ENCODE results near the gene PTPN1. TPM values are rescaled to one million over a fixed set of nuclear protein-coding genes. Genes with fewer than 3 reads are reported as not detected.

The PTPN1 gene
- total and polyA plus RNA-seq, 2 of the 13 experiments (the other 11 are each of a cell fraction or from before 2014, with no cell fraction given) = 17.7 to 37.2 TPM

DNA sequence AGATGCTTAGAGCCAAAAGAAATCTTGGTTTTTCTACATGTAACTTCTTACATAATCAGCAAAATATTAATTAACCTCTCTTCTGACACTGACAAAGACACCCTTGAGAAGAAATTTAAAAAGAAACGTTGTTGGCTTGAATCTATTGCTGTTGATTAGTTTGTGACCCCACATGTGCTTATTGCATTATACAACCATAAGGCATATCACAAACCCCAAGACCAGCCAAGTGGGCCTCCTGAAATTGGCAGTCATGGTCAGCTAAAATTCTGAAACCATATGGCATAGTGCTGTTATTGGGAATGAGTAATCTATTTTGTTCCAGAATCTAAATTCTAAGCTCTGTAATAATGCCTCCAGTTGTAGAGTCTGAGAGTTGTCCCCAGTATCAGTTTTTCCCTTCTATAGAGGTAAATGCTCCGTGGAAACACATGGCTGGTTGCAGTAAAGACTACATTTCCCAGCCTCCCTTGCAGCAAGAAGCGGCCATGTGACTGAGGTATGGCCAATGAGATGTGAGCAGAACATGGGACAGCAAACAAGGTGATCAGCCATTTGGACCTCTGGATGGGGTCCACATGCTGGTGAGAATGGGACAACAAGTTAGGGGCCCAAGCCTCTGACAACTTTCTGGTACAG is 42.3 kb upstream of the PTPN1 start (continued):
- TF ChIP-seq ZNF407 (CRISPR knock-in tag; IDR thresholded peaks at IDR 0.05; ENCODE audit: not compliant biosample characterization) (no peak), SMARCC2 (IDR thresholded peaks at IDR 0.05) (0 out of 2 replicates have a peak, but pooled peaks have one; percentile 18), ZNF317 (CRISPR knock-in tag; IDR thresholded peaks at IDR 0.05) (0 out of 2 replicates have a peak, but pooled peaks have one; percentile 31), ZNF782 (CRISPR knock-in tag; IDR thresholded peaks at IDR 0.05; ENCODE audit: borderline replicate concordance) (no peak), IRF2 (CRISPR knock-in tag; IDR thresholded peaks at IDR 0.05) (peak; percentile 81), CBX1 (IDR thresholded peaks at IDR 0.05; ENCODE audit: low read depth) (peak; percentile 47), HOXA3 (CRISPR knock-in tag; IDR thresholded peaks at IDR 0.05) (peak; percentile 30; the same call in 1 of the 2 replicates), HDAC1 (CRISPR knock-in tag; IDR thresholded peaks at IDR 0.05) (no peak), KAT8 (CRISPR knock-in tag; IDR thresholded peaks at IDR 0.05) (0 out of 2 replicates have a peak, but pooled peaks have one; percentile 53)
- TF ChIP-seq, protein P1, sequence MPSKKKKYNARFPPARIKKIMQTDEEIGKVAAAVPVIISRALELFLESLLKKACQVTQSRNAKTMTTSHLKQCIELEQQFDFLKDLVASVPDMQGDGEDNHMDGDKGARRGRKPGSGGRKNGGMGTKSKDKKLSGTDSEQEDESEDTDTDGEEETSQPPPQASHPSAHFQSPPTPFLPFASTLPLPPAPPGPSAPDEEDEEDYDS (CRISPR knock-in tag; IDR thresholded peaks at IDR 0.05) = 0 out of 2 replicates have a peak, but pooled peaks have one; percentile 24
- TF ChIP-seq, protein P2, sequence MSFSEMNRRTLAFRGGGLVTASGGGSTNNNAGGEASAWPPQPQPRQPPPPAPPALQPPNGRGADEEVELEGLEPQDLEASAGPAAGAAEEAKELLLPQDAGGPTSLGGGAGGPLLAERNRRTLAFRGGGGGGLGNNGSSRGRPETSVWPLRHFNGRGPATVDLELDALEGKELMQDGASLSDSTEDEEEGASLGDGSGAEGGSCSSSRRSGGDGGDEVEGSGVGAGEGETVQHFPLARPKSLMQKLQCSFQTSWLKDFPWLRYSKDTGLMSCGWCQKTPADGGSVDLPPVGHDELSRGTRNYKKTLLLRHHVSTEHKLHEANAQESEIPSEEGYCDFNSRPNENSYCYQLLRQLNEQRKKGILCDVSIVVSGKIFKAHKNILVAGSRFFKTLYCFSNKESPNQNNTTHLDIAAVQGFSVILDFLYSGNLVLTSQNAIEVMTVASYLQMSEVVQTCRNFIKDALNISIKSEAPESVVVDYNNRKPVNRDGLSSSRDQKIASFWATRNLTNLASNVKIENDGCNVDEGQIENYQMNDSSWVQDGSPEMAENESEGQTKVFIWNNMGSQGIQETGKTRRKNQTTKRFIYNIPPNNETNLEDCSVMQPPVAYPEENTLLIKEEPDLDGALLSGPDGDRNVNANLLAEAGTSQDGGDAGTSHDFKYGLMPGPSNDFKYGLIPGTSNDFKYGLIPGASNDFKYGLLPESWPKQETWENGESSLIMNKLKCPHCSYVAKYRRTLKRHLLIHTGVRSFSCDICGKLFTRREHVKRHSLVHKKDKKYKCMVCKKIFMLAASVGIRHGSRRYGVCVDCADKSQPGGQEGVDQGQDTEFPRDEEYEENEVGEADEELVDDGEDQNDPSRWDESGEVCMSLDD (CRISPR knock-in tag; IDR thresholded peaks at IDR 0.05; ENCODE audit: borderline replicate concordance) = 0 out of 2 replicates have a peak, but pooled peaks have one; percentile 20
- TF ChIP-seq, protein P3, sequence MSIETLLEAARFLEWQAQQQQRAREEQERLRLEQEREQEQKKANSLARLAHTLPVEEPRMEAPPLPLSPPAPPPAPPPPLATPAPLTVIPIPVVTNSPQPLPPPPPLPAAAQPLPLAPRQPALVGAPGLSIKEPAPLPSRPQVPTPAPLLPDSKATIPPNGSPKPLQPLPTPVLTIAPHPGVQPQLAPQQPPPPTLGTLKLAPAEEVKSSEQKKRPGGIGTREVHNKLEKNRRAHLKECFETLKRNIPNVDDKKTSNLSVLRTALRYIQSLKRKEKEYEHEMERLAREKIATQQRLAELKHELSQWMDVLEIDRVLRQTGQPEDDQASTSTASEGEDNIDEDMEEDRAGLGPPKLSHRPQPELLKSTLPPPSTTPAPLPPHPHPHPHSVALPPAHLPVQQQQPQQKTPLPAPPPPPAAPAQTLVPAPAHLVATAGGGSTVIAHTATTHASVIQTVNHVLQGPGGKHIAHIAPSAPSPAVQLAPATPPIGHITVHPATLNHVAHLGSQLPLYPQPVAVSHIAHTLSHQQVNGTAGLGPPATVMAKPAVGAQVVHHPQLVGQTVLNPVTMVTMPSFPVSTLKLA (IDR thresholded peaks at IDR 0.05) = peak; percentile 67
- TF ChIP-seq, protein P4, sequence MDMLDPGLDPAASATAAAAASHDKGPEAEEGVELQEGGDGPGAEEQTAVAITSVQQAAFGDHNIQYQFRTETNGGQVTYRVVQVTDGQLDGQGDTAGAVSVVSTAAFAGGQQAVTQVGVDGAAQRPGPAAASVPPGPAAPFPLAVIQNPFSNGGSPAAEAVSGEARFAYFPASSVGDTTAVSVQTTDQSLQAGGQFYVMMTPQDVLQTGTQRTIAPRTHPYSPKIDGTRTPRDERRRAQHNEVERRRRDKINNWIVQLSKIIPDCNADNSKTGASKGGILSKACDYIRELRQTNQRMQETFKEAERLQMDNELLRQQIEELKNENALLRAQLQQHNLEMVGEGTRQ (IDR thresholded peaks at IDR 0.05; ENCODE audit: low read depth, low read length) = peak; percentile 97
- TF ChIP-seq, protein P4 (CRISPR knock-in tag; IDR thresholded peaks at IDR 0.05; ENCODE audit: borderline replicate concordance) = peak; percentile 99; the same call in 1 of the 2 replicates
